SK-N-MC (cell line): ENCODE data around the gene CDH23.

Experiments
- FOXP2 ChIP-seq: optimal IDR thresholded peaks from 2 replicates; pipeline ENCODE3; 2011; ENCODE audit warnings: mild to moderate bottlenecking, moderate library complexity; ENCODE audit not compliant: insufficient read depth; ENCODE audit errors: extremely low read length, control extremely low read depth
- POLR2AphosphoS5 ChIP-seq: IDR thresholded peaks from 2 replicates; pipeline ENCODE4 v1.6.1; 2012; ENCODE audit warnings: mild to moderate bottlenecking, low read depth, low read length, borderline replicate concordance

- no peak for TF ChIP-seq POLR2AphosphoS5
- no peak for TF ChIP-seq FOXP2
These were observed 77.2 kb downstream of the CDH23 start for GRCh38 chr10:71473671-71474599.
